HUES64 (cell line): ENCODE data around the gene PPP1R1B.

Source experiments
- H3K27ac ChIP-seq: 2 replicates; pipeline ENCODE4 v1.7.0; 2013; ENCODE audit warnings: low read depth, low read length, inconsistent platforms
- H3K27me3 ChIP-seq: 2 replicates; pipeline ENCODE4 v1.6.1; 2013; ENCODE audit warnings: mild to moderate bottlenecking, low read length; ENCODE audit not compliant: insufficient read depth
- H3K36me3 ChIP-seq: 2 replicates; pipeline ENCODE4 v1.6.1; 2013; ENCODE audit warnings: mild to moderate bottlenecking, low read length; ENCODE audit not compliant: insufficient read depth
- H3K4me1 ChIP-seq: 2 replicates; pipeline ENCODE4 v1.6.1; 2013; ENCODE audit warnings: mild to moderate bottlenecking, low read length, moderate library complexity; ENCODE audit not compliant: insufficient read depth
- H3K4me3 ChIP-seq: 2 replicates; pipeline ENCODE4 v1.5.1; 2013; ENCODE audit warnings: mild to moderate bottlenecking, low read length, moderate library complexity
- H3K9ac ChIP-seq: 2 replicates; pipeline ENCODE4 v1.6.1; 2013; ENCODE audit warnings: mild to moderate bottlenecking, low read depth, low read length
- H3K9me3 ChIP-seq: 2 replicates; pipeline ENCODE4 v1.6.1; 2013; ENCODE audit warnings: low read depth, low read length; ENCODE audit not compliant: insufficient read depth
- WGBS: fragments of 150-250, 120-280 bp; methylation state at CpG from one replicate; pipeline ENCODE4 v1.1.7; 2013; ENCODE audit warnings: missing lambda C conversion rate; 5-methylcytosine and 5-hydroxymethylcytosine counted together

PPP1R1B gene

GRCh38 chr17:39601758-39602532, 24.8 kb upstream of the PPP1R1B start:
- no peak overlapping the region for H3K4me3 ChIP-seq
- no peaks in the 10 kb centered on the region for H3K9me3 ChIP-seq
- WGBS: 5% methylated on average over 12 of the region's 12 CpGs
- H3K36me3 ChIP-seq: no peaks in the 10 kb centered on the region
- peaks cover 12% of the 10 kb centered on the region for H3K4me1 ChIP-seq
- H3K27ac ChIP-seq: no peak overlapping the region
- H3K27me3 ChIP-seq: peaks cover 100% of the 10 kb centered on the region
- no peak overlapping the region for H3K9ac ChIP-seq

- H3K9ac ChIP-seq: no peak overlapping the region
- no peak overlapping the region for H3K4me3 ChIP-seq
- 41% methylated on average over 4 of the region's 4 CpGs for WGBS
- no peak overlapping the region for H3K27ac ChIP-seq
- H3K9me3 ChIP-seq: no peaks in the 10 kb centered on the region
- H3K36me3 ChIP-seq: no peaks in the 10 kb centered on the region
- peaks cover 100% of the 10 kb centered on the region for H3K27me3 ChIP-seq
- H3K4me1 ChIP-seq: peaks cover 16% of the 10 kb centered on the region
Observed at GRCh38 chr17:39602533-39603303, 24.0 kb upstream of the PPP1R1B start.

- no peaks in the 10 kb centered on the region for H3K9me3 ChIP-seq
- H3K9ac ChIP-seq: no peak overlapping the region
- no peak overlapping the region for H3K27ac ChIP-seq
- peak overlapping the region; percentile 35; the same call in 1 of the 2 replicates for H3K4me3 ChIP-seq
- peaks cover 16% of the 10 kb centered on the region for H3K4me1 ChIP-seq
- H3K27me3 ChIP-seq: peaks cover 100% of the 10 kb centered on the region
- 3% methylated on average over 14 of the region's 14 CpGs for WGBS
- no peaks in the 10 kb centered on the region for H3K36me3 ChIP-seq
Observed at GRCh38 chr17:39603304-39604016, 23.3 kb upstream of the PPP1R1B start.

GRCh38 chr17:39604911-39605491, 21.8 kb upstream of the PPP1R1B start:
- Histone ChIP-seq H3K4me1 (peaks cover 16% of the 10 kb centered on the region), H3K27ac (no peak overlapping the region), H3K4me3 (peak overlapping the region; percentile 22; the same call in 1 of the 2 replicates), H3K9ac (no peak overlapping the region), H3K9me3 (no peaks in the 10 kb centered on the region), H3K27me3 (peaks cover 100% of the 10 kb centered on the region), H3K36me3 (no peaks in the 10 kb centered on the region)
- WGBS: under 1% methylated on average over 31 of the region's 31 CpGs

- peak overlapping the region; percentile 30 for H3K4me3 ChIP-seq
- WGBS: 1% methylated on average over 102 of the region's 102 CpGs
- H3K36me3 ChIP-seq: no peaks in the 10 kb centered on the region
- H3K4me1 ChIP-seq: peaks cover 16% of the 10 kb centered on the region
- H3K27me3 ChIP-seq: peaks cover 99% of the 10 kb centered on the region
- no peaks in the 10 kb centered on the region for H3K9me3 ChIP-seq
- no peak overlapping the region for H3K9ac ChIP-seq
- H3K27ac ChIP-seq: no peak overlapping the region
Observed at GRCh38 chr17:39605492-39606433, 21.0 kb upstream of the PPP1R1B start.

GRCh38 chr17:39606434-39607056, 20.2 kb upstream of the PPP1R1B start:
- H3K4me3 ChIP-seq: peak overlapping the region; percentile 30
- no peak overlapping the region for H3K27ac ChIP-seq

GRCh38 chr17:39607057-39607850, 19.5 kb upstream of the PPP1R1B start:
- Histone ChIP-seq H3K4me1 (peaks cover 16% of the 10 kb centered on the region), H3K4me3 (peak overlapping the region; percentile 40), H3K27ac (no peak overlapping the region), H3K9ac (no peak overlapping the region), H3K36me3 (no peaks in the 10 kb centered on the region), H3K27me3 (peaks cover 98% of the 10 kb centered on the region), H3K9me3 (no peaks in the 10 kb centered on the region)
- 1% methylated on average over 32 of the region's 40 CpGs for WGBS

More at GRCh38 chr17:39606434-39607056, 20.2 kb upstream of the PPP1R1B start:
- Histone ChIP-seq H3K36me3 (no peaks in the 10 kb centered on the region), H3K9ac (no peak overlapping the region), H3K4me1 (peaks cover 16% of the 10 kb centered on the region), H3K9me3 (no peaks in the 10 kb centered on the region), H3K27me3 (peaks cover 99% of the 10 kb centered on the region)
- WGBS: under 1% methylated on average over 66 of the region's 66 CpGs

- Histone ChIP-seq H3K4me1 (peaks cover 16% of the 10 kb centered on the region), H3K4me3 (peak within 1 kb of the TSS; percentile 40), H3K27ac (no peak within 1 kb of the TSS), H3K9ac (no peak within 1 kb of the TSS), H3K27me3 (peaks cover 98% of the 10 kb centered on the region), H3K9me3 (no peaks in the 10 kb centered on the region), H3K36me3 (no peaks in the 10 kb centered on the region)
- 4% methylated on average over 15 of the region's 20 CpGs for WGBS
Observed at GRCh38 chr17:39607851-39608130, 19.0 kb upstream of the PPP1R1B start, which contains the start of gene NEUROD2. Gene NEUROD2, minus strand, starts transcription at chr17:39607920. Its CDS starts 1,321 bp downstream, at chr17:39606599.

- no peak overlapping the region for H3K27ac ChIP-seq
- WGBS: 20% methylated on average over 11 of the region's 15 CpGs
- peaks cover 98% of the 10 kb centered on the region for H3K27me3 ChIP-seq
- no peak overlapping the region for H3K4me3 ChIP-seq
- no peak overlapping the region for H3K9ac ChIP-seq
- H3K4me1 ChIP-seq: peaks cover 14% of the 10 kb centered on the region
- H3K9me3 ChIP-seq: no peaks in the 10 kb centered on the region
- H3K36me3 ChIP-seq: no peaks in the 10 kb centered on the region
Observed at GRCh38 chr17:39608142-39608981, 18.4 kb upstream of the PPP1R1B start.
